Muscle layer of colon (tissue), 2 donors: Measurements from ENCODE around the gene IL1RAPL1.

ENCODE experiments used
- H3K27ac ChIP-seq: one replicate; pipeline ENCODE4 v1.7.0; 2013; ENCODE audit warnings: low read depth, mild to moderate bottlenecking, low read length, moderate library complexity
- H3K27me3 ChIP-seq, 2 donors: one replicate each; pipeline ENCODE4 v1.7.0; 2013; ENCODE audit warnings: low read length in 2 of 2, mild to moderate bottlenecking in 2 of 2; ENCODE audit not compliant: insufficient read depth in 2 of 2, control insufficient read depth in 1 of 2
- H3K36me3 ChIP-seq: one replicate; pipeline ENCODE4 v1.7.0; 2013; ENCODE audit warnings: mild to moderate bottlenecking, low read length; ENCODE audit not compliant: insufficient read depth
- H3K4me1 ChIP-seq: one replicate; pipeline ENCODE4 v1.7.0; 2013; ENCODE audit warnings: mild to moderate bottlenecking, low read length; ENCODE audit not compliant: insufficient read depth
- H3K4me3 ChIP-seq, 2 donors: one replicate each; pipeline ENCODE4 v1.7.0; 2013; ENCODE audit warnings: low read length in 2 of 2, low read depth in 1 of 2, mild to moderate bottlenecking in 1 of 2, moderate library complexity in 1 of 2
- H3K9ac ChIP-seq: one replicate; pipeline ENCODE4 v1.7.0; 2013; ENCODE audit warnings: low read length
- H3K9me3 ChIP-seq: one replicate; pipeline ENCODE4 v1.7.0; 2013; ENCODE audit warnings: mild to moderate bottlenecking, low read length
- donor health status: abdominal sarcoma.
- donor health status: Adenocarcinoma of cecum.

The IL1RAPL1 gene

GRCh38 chrX:29431895-29432294, 844.6 kb downstream of the IL1RAPL1 start:
- no peaks in the 10 kb centered on the region for H3K4me1 ChIP-seq
- no peak overlapping the region for H3K9ac ChIP-seq
- H3K4me3 ChIP-seq, result no peak overlapping the region
- no peaks in the 10 kb centered on the region for H3K9me3 ChIP-seq
- H3K27me3 ChIP-seq, result no peaks in the 10 kb centered on the region
- no peaks in the 10 kb centered on the region for H3K36me3 ChIP-seq
- no peak overlapping the region for H3K27ac ChIP-seq

- Histone ChIP-seq H3K4me1 (no peaks in the 10 kb centered on the region), H3K27ac (no peak overlapping the region), H3K9ac (no peak overlapping the region), H3K9me3 (no peaks in the 10 kb centered on the region), H3K27me3 (no peaks in the 10 kb centered on the region), H3K36me3 (no peaks in the 10 kb centered on the region), H3K4me3 (no peak overlapping the region)
Measured at GRCh38 chrX:29432534-29432933, 845.3 kb downstream of the IL1RAPL1 start.

- H3K36me3 ChIP-seq, result no peaks in the 10 kb centered on the region
- no peak overlapping the region for H3K27ac ChIP-seq
- H3K9ac ChIP-seq, result no peak overlapping the region
- H3K4me1 ChIP-seq, result no peaks in the 10 kb centered on the region
- H3K27me3 ChIP-seq, result no peaks in the 10 kb centered on the region
- no peak overlapping the region for H3K4me3 ChIP-seq
- no peaks in the 10 kb centered on the region for H3K9me3 ChIP-seq
Measured at GRCh38 chrX:29434939-29435338, 847.7 kb downstream of the IL1RAPL1 start.

- Histone ChIP-seq H3K4me1 (no peaks in the 10 kb centered on the region), H3K9ac (no peak overlapping the region), H3K9me3 (no peaks in the 10 kb centered on the region), H3K4me3 (no peak overlapping the region), H3K36me3 (no peaks in the 10 kb centered on the region), H3K27me3 (no peaks in the 10 kb centered on the region), H3K27ac (no peak overlapping the region)
Measured at GRCh38 chrX:29435396-29435795, 848.1 kb downstream of the IL1RAPL1 start.

- Histone ChIP-seq H3K27ac (no peak overlapping the region), H3K4me3 (no peak overlapping the region), H3K9ac (no peak overlapping the region), H3K27me3 (no peaks in the 10 kb centered on the region), H3K9me3 (no peaks in the 10 kb centered on the region), H3K36me3 (no peaks in the 10 kb centered on the region), H3K4me1 (no peaks in the 10 kb centered on the region)
Measured at GRCh38 chrX:29447867-29448266, 860.6 kb downstream of the IL1RAPL1 start.

GRCh38 chrX:29453333-29453732, 866.1 kb downstream of the IL1RAPL1 start:
- no peaks in the 10 kb centered on the region for H3K4me1 ChIP-seq
- H3K9ac ChIP-seq, result no peak overlapping the region
- no peak overlapping the region for H3K4me3 ChIP-seq
- no peaks in the 10 kb centered on the region for H3K36me3 ChIP-seq
- H3K27me3 ChIP-seq, result no peaks in the 10 kb centered on the region
- no peak overlapping the region for H3K27ac ChIP-seq
- H3K9me3 ChIP-seq, result no peaks in the 10 kb centered on the region

- H3K9ac ChIP-seq, result no peak overlapping the region
- no peak overlapping the region for H3K27ac ChIP-seq
- H3K27me3 ChIP-seq, result no peaks in the 10 kb centered on the region
- no peaks in the 10 kb centered on the region for H3K9me3 ChIP-seq
- no peaks in the 10 kb centered on the region for H3K36me3 ChIP-seq
- no peaks in the 10 kb centered on the region for H3K4me1 ChIP-seq
- H3K4me3 ChIP-seq, result no peak overlapping the region
Measured at GRCh38 chrX:29455702-29456101, 868.5 kb downstream of the IL1RAPL1 start.

- Histone ChIP-seq H3K27ac (no peak overlapping the region), H3K4me1 (no peaks in the 10 kb centered on the region), H3K36me3 (no peaks in the 10 kb centered on the region), H3K9me3 (no peaks in the 10 kb centered on the region), H3K27me3 (no peaks in the 10 kb centered on the region), H3K9ac (no peak overlapping the region), H3K4me3 (no peak overlapping the region)
Measured at GRCh38 chrX:29461039-29461438, 873.8 kb downstream of the IL1RAPL1 start.

- no peak overlapping the region for H3K9ac ChIP-seq
- no peak overlapping the region for H3K27ac ChIP-seq
- no peaks in the 10 kb centered on the region for H3K9me3 ChIP-seq
- H3K4me3 ChIP-seq, result no peak overlapping the region
- H3K36me3 ChIP-seq, result no peaks in the 10 kb centered on the region
- H3K27me3 ChIP-seq, result no peaks in the 10 kb centered on the region
- no peaks in the 10 kb centered on the region for H3K4me1 ChIP-seq
Measured at GRCh38 chrX:29466456-29466855, 879.2 kb downstream of the IL1RAPL1 start.

- Histone ChIP-seq H3K36me3 (no peaks in the 10 kb centered on the region), H3K4me1 (no peaks in the 10 kb centered on the region), H3K9me3 (no peaks in the 10 kb centered on the region), H3K4me3 (no peak overlapping the region), H3K27ac (no peak overlapping the region), H3K9ac (no peak overlapping the region), H3K27me3 (no peaks in the 10 kb centered on the region)
Measured at GRCh38 chrX:29468911-29469494, 881.8 kb downstream of the IL1RAPL1 start.

- Histone ChIP-seq H3K27ac (no peak overlapping the region), H3K4me3 (no peak overlapping the region), H3K36me3 (no peaks in the 10 kb centered on the region), H3K27me3 (no peaks in the 10 kb centered on the region), H3K9ac (no peak overlapping the region), H3K4me1 (no peaks in the 10 kb centered on the region), H3K9me3 (no peaks in the 10 kb centered on the region)
Measured at GRCh38 chrX:29470030-29470429, 882.8 kb downstream of the IL1RAPL1 start.

GRCh38 chrX:29471829-29472228, 884.6 kb downstream of the IL1RAPL1 start:
- no peaks in the 10 kb centered on the region for H3K36me3 ChIP-seq
- no peaks in the 10 kb centered on the region for H3K27me3 ChIP-seq
- H3K4me1 ChIP-seq, result no peaks in the 10 kb centered on the region
- H3K9ac ChIP-seq, result no peak overlapping the region
- no peak overlapping the region for H3K27ac ChIP-seq
- H3K4me3 ChIP-seq, result no peak overlapping the region
- no peaks in the 10 kb centered on the region for H3K9me3 ChIP-seq
